GM18526 (cell line): ENCODE measurements around the gene CACNA2D1.

Experiments
- POLR2A ChIP-seq: IDR thresholded peaks from 3 replicates; pipeline ENCODE4 v1.6.1; 2011; ENCODE audit not compliant: insufficient read length; ENCODE audit errors: extremely low read depth

CACNA2D1 gene

DNA sequence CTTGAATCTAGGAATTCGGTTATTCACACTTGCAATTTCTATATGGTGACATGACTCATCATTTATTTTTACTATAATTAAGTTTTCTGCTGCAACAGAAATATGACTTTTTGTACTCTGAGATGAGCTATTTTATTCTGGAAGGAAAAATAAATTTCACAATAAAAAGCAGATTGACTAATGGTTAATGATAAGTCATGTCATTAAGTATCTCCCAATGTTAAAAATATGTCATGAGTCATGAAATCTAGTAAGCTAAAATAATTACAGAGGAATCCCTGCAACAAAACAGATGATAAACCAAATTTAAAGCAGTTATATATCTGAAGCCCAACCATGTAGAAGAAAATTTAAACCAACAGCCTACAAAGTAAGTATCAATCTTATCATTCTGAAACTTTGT lies 149.2 kb downstream of the CACNA2D1 start:
- no peak for TF ChIP-seq POLR2A

- TF ChIP-seq POLR2A, result no peak
Observed at GRCh38 chr7:82293467-82293866, 150.1 kb downstream of the CACNA2D1 start.

DNA sequence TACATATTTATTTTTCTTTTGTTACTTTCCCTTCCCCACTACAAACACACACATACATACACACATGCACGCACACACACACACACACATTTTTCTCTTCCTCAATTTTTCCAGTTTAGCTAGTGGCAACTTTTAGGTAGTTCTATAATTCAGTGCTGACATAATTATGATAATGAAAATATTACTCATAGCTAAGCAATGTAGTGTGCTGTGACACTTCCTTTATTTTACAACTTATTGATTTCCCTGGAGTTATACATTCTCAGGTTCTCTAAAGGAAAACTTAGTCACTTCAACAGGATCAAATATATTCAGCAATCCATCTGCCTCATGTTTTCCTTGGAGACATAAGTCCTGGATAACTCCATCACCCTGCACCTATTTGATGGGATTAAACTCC lies 151.6 kb downstream of the CACNA2D1 start:
- no peak for TF ChIP-seq POLR2A

DNA sequence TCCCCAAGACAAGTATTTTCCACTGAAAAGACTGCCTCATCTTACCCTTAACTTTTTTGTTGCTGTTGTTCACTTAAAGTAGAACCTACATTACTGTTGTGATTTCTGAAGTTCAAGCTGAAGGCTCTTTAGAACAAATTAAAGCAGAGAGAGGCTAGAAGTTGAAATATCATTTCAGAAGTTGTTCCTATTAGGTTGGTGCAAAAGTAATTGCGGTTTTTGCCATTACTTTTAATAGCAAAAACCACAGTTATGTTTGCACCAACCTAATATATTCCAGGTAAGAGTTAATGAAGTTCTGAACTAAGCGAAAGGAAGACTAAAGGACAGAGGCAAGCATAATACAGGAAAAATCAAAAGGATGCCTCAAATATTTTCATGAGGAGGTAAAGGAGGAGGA lies 153.7 kb downstream of the CACNA2D1 start:
- TF ChIP-seq POLR2A, result no peak

GRCh38 chr7:82289152-82289535 lies 154.4 kb downstream of the CACNA2D1 start:
- no peak for TF ChIP-seq POLR2A

DNA sequence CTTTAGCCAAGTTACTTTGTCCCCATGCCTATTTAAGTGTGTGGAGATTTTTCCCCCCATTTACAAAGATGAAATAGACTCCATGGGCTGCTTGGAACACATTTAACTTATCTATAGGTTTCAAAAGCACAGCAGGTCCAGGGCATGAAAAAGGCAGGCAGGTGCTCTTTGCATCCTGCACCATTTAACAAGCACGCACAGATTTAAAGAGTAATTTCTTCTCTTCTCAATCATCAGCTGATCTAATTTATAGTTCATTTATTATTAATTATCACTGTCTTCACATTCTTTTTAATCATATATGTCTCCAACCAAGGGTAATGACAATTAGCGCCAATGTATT lies 156.8 kb downstream of the CACNA2D1 start:
- TF ChIP-seq POLR2A, result no peak

- TF ChIP-seq POLR2A, result no peak
Observed at GRCh38 chr7:82286096-82286797, 157.3 kb downstream of the CACNA2D1 start.

DNA sequence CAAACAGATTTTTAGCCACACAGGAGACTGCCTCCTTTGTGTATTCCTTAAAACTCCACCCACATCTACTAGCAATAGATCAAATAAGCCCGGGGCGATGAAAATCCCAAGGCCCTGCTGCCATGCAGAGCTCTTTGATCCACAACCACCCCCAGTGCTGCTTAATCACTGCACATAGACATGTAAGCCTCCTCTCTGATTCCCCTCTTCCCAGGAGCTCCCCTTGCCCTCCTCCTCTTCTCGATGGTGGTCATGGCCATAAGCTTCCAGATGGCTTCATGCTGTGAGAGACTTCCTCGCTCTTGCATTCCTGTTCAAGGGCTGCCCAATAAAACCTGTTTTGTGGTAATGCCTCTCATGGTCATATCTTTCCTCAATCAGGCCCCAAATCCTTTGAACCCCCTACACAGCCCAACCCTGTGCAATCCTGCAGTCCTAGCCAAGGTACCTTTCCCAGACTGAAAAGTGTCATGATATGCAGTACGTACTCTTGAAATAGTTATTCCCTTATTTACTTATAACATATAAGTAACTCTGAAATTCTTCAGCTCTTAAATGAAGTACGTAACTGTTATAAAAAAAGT lies 158.5 kb downstream of the CACNA2D1 start:
- no peak for TF ChIP-seq POLR2A

DNA sequence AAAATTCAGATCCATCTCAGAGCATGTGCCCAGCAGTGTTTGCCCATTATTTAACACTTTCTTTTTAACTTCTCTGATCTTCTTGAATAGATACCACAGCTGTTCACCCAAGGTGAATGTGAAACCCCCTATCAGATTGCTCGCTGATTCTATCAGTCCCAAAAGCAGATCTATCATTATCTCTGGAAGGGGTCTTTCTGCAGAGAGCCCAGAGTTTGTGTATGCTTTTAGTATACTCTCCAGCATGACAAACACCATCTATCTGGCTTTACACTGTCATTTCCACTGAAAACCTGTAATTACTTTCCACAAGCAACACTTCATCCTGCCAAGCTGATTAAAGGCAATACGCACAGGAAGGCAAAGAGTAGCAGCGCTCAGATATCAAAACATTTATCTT lies 168.2 kb downstream of the CACNA2D1 start:
- TF ChIP-seq POLR2A, result no peak

- no peak for TF ChIP-seq POLR2A
Observed at GRCh38 chr7:82274681-82275080, 168.9 kb downstream of the CACNA2D1 start.

DNA sequence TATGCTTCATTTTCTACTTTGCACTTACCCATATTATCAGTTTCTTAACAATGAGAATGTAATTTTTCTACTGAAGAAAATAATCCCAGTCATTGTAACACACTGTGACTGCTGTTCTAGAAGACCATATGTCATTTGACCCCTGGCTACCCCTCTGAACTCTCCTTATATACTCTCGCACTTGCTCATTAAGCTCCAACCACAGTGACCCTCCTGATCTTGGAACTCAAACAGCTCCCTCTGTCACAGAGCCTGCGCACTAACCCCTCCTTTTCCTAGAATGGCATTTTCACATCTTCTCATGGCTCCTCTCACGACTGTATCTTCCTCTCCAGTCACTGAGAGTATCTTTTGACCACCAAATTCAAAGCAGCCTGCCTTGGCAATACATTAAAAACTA lies 169.7 kb downstream of the CACNA2D1 start:
- no peak for TF ChIP-seq POLR2A

- no peak for TF ChIP-seq POLR2A
Observed at GRCh38 chr7:82270870-82271269, 172.7 kb downstream of the CACNA2D1 start.

DNA sequence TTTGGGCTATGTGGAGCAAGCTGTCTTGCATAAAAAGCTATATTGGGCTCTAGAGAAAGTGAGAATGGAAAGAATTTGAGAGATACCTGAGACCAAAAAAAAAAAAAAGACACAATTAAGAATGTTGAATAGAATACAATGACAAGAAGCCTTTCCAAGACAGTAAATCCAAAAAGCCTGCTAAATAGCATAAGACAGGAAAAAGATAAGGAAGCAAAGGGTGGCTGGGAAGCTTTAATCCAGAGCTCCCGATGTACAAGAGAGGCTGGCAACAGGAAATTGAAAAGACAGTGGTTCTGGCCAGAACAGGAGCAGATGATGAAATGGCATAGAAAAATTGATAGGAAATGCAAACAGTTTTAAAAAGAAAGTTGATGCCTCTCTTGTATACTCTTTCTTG lies 174.9 kb downstream of the CACNA2D1 start:
- TF ChIP-seq POLR2A, result no peak

- no peak for TF ChIP-seq POLR2A
Observed at GRCh38 chr7:82266081-82266480, 177.5 kb downstream of the CACNA2D1 start.

GRCh38 chr7:82264783-82265305 lies 178.7 kb downstream of the CACNA2D1 start:
- no peak for TF ChIP-seq POLR2A

DNA sequence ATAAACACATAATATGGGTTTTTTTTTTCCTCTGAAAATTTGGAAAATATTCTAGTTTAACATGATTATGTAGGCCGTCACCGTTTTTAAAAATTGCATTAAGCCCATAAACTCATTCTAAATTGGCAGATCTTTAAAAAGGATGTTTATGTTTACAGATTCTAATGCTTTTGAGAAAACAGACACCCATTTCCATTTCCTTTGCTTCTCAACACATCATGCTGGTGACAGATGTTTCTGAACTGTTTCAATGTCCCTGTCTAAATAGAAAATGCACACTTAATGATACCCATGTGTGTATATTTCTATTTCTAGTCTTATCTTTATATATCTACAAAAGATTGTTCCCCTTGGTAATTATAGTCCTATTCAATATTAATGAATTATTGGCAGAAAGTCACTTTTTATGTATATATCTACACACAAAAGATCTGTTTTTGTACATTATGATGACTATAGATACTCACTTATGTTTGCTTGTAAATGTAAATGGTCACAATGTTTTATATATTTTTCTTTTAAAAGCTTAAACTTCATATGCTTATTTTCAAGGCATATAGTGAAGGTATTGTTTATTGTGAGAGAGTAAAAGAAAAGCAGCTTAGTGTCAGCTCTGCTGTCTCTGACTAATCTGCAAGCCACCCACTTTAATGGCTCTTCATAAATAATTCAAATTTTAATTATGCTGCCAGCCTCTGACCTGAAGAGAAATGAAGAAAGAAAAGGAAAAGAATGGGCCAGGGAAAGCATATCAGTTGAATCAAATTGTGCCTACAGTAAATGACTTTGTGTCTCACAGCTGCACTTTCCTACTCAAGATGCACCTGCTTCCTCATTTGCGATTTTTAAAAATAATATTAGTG lies 179.4 kb downstream of the CACNA2D1 start:
- no peak for TF ChIP-seq POLR2A

- TF ChIP-seq POLR2A, result no peak
Observed at GRCh38 chr7:82258181-82258580, 185.4 kb downstream of the CACNA2D1 start.
